ENCODE measurements around the gene SLC7A1.
A peak's percentile ranks its signal among the peaks of the same experiment; 100 is the strongest.

The SLC7A1 gene

GRCh38 chr13:29573190-29573589 is 22.3 kb downstream of the SLC7A1 start:
- TF ChIP-seq POLR2A (IDR thresholded peaks at IDR 0.05; ENCODE audit: extremely low read depth, insufficient read length): no peak
- peak; percentile 63 for TF ChIP-seq MAX (IDR thresholded peaks at IDR 0.05; ENCODE audit: low read depth, low read length)
- peak; percentile 61 for DNase-seq (ENCODE audit: low read depth)

GRCh38 chr13:29572575-29572974 is 22.9 kb downstream of the SLC7A1 start:
- TF ChIP-seq CTCF (IDR thresholded peaks at IDR 0.05; ENCODE audit: low read depth, low read length) (no peak), MAX (IDR thresholded peaks at IDR 0.05; ENCODE audit: low read depth, low read length) (no peak), MYC (IDR thresholded peaks at IDR 0.05; ENCODE audit: low read depth, low read length) (no peak)
- H3K4me3 ChIP-seq (ENCODE audit: low read depth, low read length): no peak overlapping the region
- no peak for DNase-seq (ENCODE audit: low read depth)

More at GRCh38 chr13:29573190-29573589, 22.3 kb downstream of the SLC7A1 start:
- H3K4me3 ChIP-seq (ENCODE audit: low read depth, low read length): no peak overlapping the region

- TF ChIP-seq MYC (IDR thresholded peaks at IDR 0.05; ENCODE audit: low read depth, low read length): no peak
- no peak for TF ChIP-seq POLR2A (IDR thresholded peaks at IDR 0.05; ENCODE audit: extremely low read depth, insufficient read length)
- no peak for TF ChIP-seq MAX (IDR thresholded peaks at IDR 0.05; ENCODE audit: low read depth, low read length)
- no peak for TF ChIP-seq CTCF (IDR thresholded peaks at IDR 0.05; ENCODE audit: low read depth, low read length)
- H3K4me3 ChIP-seq (ENCODE audit: low read depth, low read length): no peak overlapping the region
- no peak for DNase-seq (ENCODE audit: low read depth)
Measured at GRCh38 chr13:29571876-29572570, 23.5 kb downstream of the SLC7A1 start.

- DNase-seq (ENCODE audit: low read depth): no peak
- TF ChIP-seq MYC (IDR thresholded peaks at IDR 0.05; ENCODE audit: low read depth, low read length): no peak
- no peak for TF ChIP-seq POLR2A (IDR thresholded peaks at IDR 0.05; ENCODE audit: extremely low read depth, insufficient read length)
- TF ChIP-seq CTCF (IDR thresholded peaks at IDR 0.05; ENCODE audit: low read depth, low read length): no peak
- no peak for TF ChIP-seq MAX (IDR thresholded peaks at IDR 0.05; ENCODE audit: low read depth, low read length)
- no peak overlapping the region for H3K4me3 ChIP-seq (ENCODE audit: low read depth, low read length)
Measured at GRCh38 chr13:29570051-29570654, 25.3 kb downstream of the SLC7A1 start.

- H3K4me3 ChIP-seq (ENCODE audit: low read depth, low read length): no peak overlapping the region
- no peak for DNase-seq (ENCODE audit: low read depth)
- no peak for TF ChIP-seq MYC (IDR thresholded peaks at IDR 0.05; ENCODE audit: low read depth, low read length)
Measured at GRCh38 chr13:29569253-29570050, 26.0 kb downstream of the SLC7A1 start.

- no peak for TF ChIP-seq POLR2A (IDR thresholded peaks at IDR 0.05; ENCODE audit: extremely low read depth, insufficient read length)
- no peak for TF ChIP-seq MAX (IDR thresholded peaks at IDR 0.05; ENCODE audit: low read depth, low read length)
- no peak for TF ChIP-seq MYC (IDR thresholded peaks at IDR 0.05; ENCODE audit: low read depth, low read length)
- TF ChIP-seq CTCF (IDR thresholded peaks at IDR 0.05; ENCODE audit: low read depth, low read length): no peak
- DNase-seq (ENCODE audit: low read depth): no peak
- H3K4me3 ChIP-seq (ENCODE audit: low read depth, low read length): no peak overlapping the region
Measured at GRCh38 chr13:29568731-29569130, 26.8 kb downstream of the SLC7A1 start.

Measured in NB4 (cell line).